ENCODE data around the gene FYCO1. TPM values are rescaled to one million over a fixed set of nuclear protein-coding genes. Genes with fewer than 3 reads are reported as not detected.

Gene FYCO1
- polyA plus RNA-seq, 1 donor, result 39.9 TPM

- DNase-seq, result no peak
Observed at GRCh38 chr3:45881078-45882022, 114.3 kb downstream of the FYCO1 start.

- no peak for DNase-seq
Observed at GRCh38 chr3:45880725-45881077, 114.9 kb downstream of the FYCO1 start.

GRCh38 chr3:45878124-45878523 lies 117.5 kb downstream of the FYCO1 start:
- no peak for DNase-seq

DNA sequence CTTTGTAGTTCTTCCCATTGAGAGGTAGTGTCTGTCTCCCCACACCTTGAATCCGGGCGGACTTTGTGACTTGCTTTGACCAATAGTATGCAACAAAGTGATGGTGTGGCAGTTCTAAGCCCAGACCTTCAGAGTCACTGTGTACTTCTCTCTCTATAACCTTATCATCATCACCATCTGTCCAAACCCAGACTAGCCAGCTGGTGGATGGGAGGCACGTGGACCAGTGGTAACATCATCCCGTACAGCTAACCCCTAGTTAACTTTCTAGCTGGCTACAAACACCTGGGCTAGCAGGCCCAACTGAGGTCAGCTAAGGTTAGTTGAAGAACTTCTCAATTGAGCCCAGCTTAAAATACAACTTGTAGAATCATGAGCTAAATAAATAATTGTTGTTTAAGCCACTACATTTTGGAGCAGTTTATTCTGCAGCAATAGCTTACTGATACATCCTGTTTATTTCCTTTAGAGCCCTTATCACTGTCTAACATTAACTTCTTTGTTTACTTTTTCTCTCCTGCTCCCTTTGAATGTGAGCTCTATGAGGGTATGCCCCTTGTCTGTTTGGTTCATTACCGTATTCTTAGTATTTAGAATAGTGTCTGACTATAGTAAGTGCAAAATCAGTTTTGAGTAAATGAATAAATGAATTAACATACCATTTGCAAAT lies 120.8 kb downstream of the FYCO1 start:
- no peak for DNase-seq

- no peak for DNase-seq
Observed at GRCh38 chr3:45873638-45874037, 122.0 kb downstream of the FYCO1 start.

DNA sequence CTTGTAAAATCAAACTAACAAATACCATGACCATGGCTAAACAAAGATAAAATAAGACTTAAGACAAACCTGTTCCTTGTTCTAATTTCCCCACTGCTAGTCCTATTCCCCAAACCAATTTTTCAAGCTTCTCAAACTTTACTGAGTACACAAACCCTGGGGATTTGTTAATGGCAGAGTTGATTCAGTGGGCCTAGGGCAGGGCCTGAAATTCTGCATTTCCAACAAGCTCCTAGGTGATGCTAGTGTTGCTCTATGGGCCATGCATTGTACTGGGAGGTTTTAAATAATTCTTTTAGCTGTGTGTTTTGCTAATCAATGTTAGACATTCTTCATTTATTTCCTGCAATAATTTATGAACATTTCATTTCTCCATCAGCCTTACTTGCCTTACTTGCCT lies 122.6 kb downstream of the FYCO1 start:
- no peak for DNase-seq

DNA sequence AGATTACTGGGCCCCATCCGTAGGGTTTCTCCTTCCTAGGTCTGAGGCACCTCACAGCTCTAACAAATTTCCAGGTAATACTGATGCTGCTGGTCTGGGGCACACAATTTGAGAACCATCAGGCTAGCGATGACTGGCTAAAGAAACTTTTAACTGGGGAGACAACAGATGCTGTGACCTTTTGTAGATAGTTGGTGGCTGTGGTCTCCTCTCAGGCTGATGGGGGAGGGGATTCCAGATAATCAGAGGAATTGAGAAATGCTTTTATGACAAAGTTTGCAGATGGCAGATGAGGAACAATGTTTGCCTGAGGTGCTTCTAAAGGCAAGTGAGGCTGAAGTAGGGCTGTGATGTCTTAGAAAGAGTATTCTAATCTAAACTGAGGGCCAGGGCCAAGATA lies 123.1 kb downstream of the FYCO1 start:
- DNase-seq, result no peak

GRCh38 chr3:45871780-45872179 lies 123.8 kb downstream of the FYCO1 start:
- no peak for DNase-seq

DNA sequence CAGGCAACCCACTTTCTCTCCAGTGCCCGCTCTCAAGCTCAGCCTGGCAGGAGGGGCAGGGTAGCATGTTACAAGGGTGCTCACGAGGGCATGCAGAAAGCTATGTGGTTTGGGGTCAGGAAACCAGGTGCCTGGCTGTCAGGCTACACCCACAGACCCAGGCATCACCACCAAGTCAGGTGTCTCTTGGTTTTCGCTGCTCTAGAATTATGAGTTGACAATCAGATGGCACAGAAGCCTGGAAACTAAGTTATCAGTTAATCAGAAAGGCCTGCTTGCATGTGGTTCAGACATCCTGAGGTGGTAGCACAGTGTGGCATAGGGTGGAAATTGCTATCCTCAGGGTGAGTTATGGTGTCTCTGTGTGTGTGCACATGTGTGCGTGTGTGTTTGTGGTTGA lies 125.5 kb downstream of the FYCO1 start:
- DNase-seq, result no peak

DNA sequence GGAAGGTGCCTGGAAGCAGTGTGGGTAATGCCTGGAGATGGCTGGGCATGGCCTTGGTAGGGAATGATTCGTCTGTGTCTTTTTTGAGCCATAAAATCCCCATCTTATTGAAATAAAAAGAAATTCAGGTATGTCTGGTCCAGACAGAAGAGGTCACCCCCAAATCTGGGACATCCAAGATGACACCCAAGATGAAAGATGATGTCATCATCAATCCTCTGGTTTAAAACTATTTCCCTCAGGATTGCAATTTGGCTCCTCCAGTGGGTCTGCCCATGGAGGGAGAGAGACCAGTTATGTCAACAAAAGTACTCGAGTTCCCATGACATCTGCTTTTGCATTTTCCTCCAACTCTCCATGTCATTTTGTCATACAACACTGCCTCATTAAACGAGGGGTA lies 126.0 kb downstream of the FYCO1 start:
- DNase-seq, result no peak

DNA sequence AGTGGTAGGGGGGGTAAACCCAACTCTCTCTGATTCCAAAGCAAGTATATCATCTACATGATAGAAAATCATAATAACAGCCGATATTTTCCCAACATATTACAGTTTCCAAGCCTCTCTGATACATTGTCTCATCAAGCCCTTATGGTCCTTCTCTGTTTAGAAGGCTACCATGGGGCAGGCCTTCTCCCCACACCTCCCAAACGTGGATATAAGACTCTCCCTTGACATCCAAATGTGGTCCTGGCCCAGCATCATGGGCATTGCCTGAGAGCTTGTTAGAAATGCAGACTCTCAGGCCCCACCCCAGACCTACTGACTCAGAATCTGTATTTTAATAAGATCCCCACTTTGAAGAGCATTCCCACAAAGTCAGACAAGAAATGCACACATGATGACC lies 127.0 kb downstream of the FYCO1 start:
- no peak for DNase-seq

DNA sequence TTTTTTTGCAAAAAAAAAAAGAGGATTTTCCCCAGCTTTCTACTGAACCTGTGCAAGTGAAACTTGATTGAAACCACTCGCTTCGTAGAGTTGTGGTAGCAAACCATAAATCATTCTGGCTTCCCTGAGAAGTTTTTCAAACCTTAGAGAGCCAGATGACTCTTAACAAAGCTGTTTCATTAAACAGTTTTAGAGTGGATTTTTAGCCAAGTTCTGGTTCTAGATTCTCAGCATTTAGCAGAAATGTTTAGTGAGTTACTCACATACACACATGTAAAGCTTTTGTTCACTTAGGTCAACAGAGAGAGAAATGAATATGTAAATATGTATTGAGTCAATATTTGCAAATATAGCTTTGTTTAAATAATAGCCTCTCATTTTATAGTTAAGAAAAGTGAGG lies 127.4 kb downstream of the FYCO1 start:
- DNase-seq, result no peak

Other genes starting within 250 kb of the FYCO1 start
- 0.15 TPM for gene SLC6A20, start 199.3 kb downstream of the FYCO1 start, polyA plus RNA-seq (ENCODE audit: insufficient read length)
- 13.2 TPM for gene LZTFL1, start 153.7 kb downstream of the FYCO1 start, polyA plus RNA-seq (ENCODE audit: insufficient read length)
- not detected for gene CCR9, start 109.3 kb downstream of the FYCO1 start, polyA plus RNA-seq (ENCODE audit: insufficient read length)
- gene CXCR6, start 52.4 kb downstream of the FYCO1 start, polyA plus RNA-seq (ENCODE audit: insufficient read length), result 0.45 TPM
- 0.35 TPM for gene XCR1, start 31.7 kb upstream of the FYCO1 start, polyA plus RNA-seq (ENCODE audit: insufficient read length)
- 3.1 TPM for gene CCR1, start 212.5 kb upstream of the FYCO1 start, polyA plus RNA-seq (ENCODE audit: insufficient read length)
- gene CCR3, start 246.6 kb upstream of the FYCO1 start, polyA plus RNA-seq (ENCODE audit: insufficient read length), result not detected